PC-9 (cell line): Measurements from ENCODE around the gene TTC24. TPM values are rescaled to one million over a fixed set of nuclear protein-coding genes. Genes with fewer than 3 reads are reported as not detected.

ENCODE experiments used
- BruUV-seq: library from RNA; stranded (reverse); fragments of 400-500 nt; replicated peaks from 2 replicates; lab custom pipeline; 2021; lab: Mats Ljungman, UMichigan
- CTCF ChIA-PET: fragments of 300-600 bp; sonication (Branson Sonifier 250); formaldehyde crosslinking; loops from one replicate; lab custom pipeline; 2022; ENCODE audit warnings: antibody characterized with exemption; lab: Charles Lee
- POLR2A ChIA-PET: fragments of 300-600 bp; sonication (Branson Sonifier 250); formaldehyde crosslinking; loops from one replicate; lab custom pipeline; 2022; ENCODE audit warnings: antibody characterized with exemption; ENCODE audit not compliant: unreplicated experiment; lab: Charles Lee
- DNase-seq, 2 experiments: peaks; one replicate each; pipeline versions ENCODE4 v3.0.0 to v3.0.0-alpha.2; 2015 to 2022; ENCODE audit warnings: mixed read lengths in 1 of 2
- H2AFZ ChIP-seq: fragments of 200-600 bp; sonication (generic); 2 replicates; pipeline ENCODE4 v1.8.1; 2017; ENCODE audit warnings: antibody characterized with exemption
- H3F3A ChIP-seq: fragments of 200-600 bp; sonication (generic); 2 replicates; pipeline ENCODE4 v1.8.1; 2017; ENCODE audit warnings: antibody characterized with exemption, mild to moderate bottlenecking, low read depth; ENCODE audit not compliant: insufficient read depth
- H3K27ac ChIP-seq: fragments of 200-600 bp; sonication (generic); 2 replicates; pipeline ENCODE4 v1.6.1; 2016; ENCODE audit warnings: mixed run types
- H3K27me3 ChIP-seq: fragments of 200-600 bp; sonication (generic); 2 replicates; pipeline ENCODE4 v1.6.1; 2016; ENCODE audit warnings: low read depth, mixed run types; ENCODE audit not compliant: insufficient read depth
- H3K36me3 ChIP-seq: fragments of 200-600 bp; sonication (generic); 2 replicates; pipeline ENCODE4 v1.6.1; 2016; ENCODE audit warnings: low read depth, mixed run types
- H3K4me1 ChIP-seq: fragments of 200-600 bp; sonication (generic); replicated peaks from 2 replicates; pipeline ENCODE4 v1.6.1; 2016; ENCODE audit warnings: mixed run types; ENCODE audit not compliant: insufficient read depth
- H3K4me2 ChIP-seq: fragments of 200-600 bp; sonication (generic); 2 replicates; pipeline ENCODE4 v1.6.1; 2017; ENCODE audit warnings: mixed run types
- H3K4me3 ChIP-seq: fragments of 200-600 bp; sonication (generic); 2 replicates; pipeline ENCODE4 v1.6.1; 2016; ENCODE audit warnings: mixed run types
- H3K79me2 ChIP-seq: fragments of 200-600 bp; sonication (generic); 2 replicates; pipeline ENCODE4 v1.6.1; 2017; ENCODE audit warnings: low read depth, mixed run types
- H3K9me2 ChIP-seq: fragments of 200-600 bp; sonication (generic); 2 replicates; pipeline ENCODE4 v1.8.1; 2017; ENCODE audit warnings: mild to moderate bottlenecking; ENCODE audit not compliant: insufficient read depth
- H3K9me3 ChIP-seq: fragments of 200-600 bp; sonication (generic); 2 replicates; pipeline ENCODE4 v1.8.1; 2016; ENCODE audit warnings: low read depth; ENCODE audit not compliant: insufficient read depth
- H4K20me1 ChIP-seq: fragments of 200-600 bp; sonication (generic); 2 replicates; pipeline ENCODE4 v1.8.1; 2017; ENCODE audit not compliant: insufficient read depth
- CTCF ChIP-seq: fragments of 200-600 bp; sonication (generic); conservative IDR thresholded peaks from 2 replicates; pipeline ENCODE4 v1.6.1; 2017; ENCODE audit warnings: mixed run types, antibody characterized with exemption, mild to moderate bottlenecking, moderate library complexity
- EZH2 ChIP-seq: fragments of 200-600 bp; sonication (generic); IDR thresholded peaks from 2 replicates; pipeline ENCODE4 v1.8.0; 2017; ENCODE audit warnings: antibody characterized with exemption, low read depth
- intact Hi-C: fragments of 100-400 bp; cut with micrococcal nuclease; formaldehyde crosslinking; loops from one replicate; pipeline ENCODE4 v1.10.0; 2022; ENCODE audit not compliant: unreplicated experiment
- total RNA-seq: library from RNA; stranded (reverse); gene quantifications from 2 replicates; pipeline ENCODE4 v1.2.3, GENCODE V29; 2021

TTC24 gene
- total RNA-seq, 1 experiment from 2014 or later, result not detected

GRCh38 chr1:156591432-156592157 is 12.1 kb downstream of the TTC24 start, which contains the start of gene NAXE:
Gene NAXE, plus strand, starts transcription at chr1:156591776. Its CDS starts 29 bp downstream, at chr1:156591805.
- Histone ChIP-seq H3K36me3 (peaks cover 5% of the 10 kb centered on the region; the same call in 1 of the 2 replicates), H3K27me3 (no peaks in the 10 kb centered on the region), H3K4me3 (peak within 1 kb of the TSS; percentile 76), H3K9me2 (no peaks in the 10 kb centered on the region), H4K20me1 (no peaks in the 10 kb centered on the region), H3K27ac (peak within 1 kb of the TSS; percentile 49), H3K9me3 (no peaks in the 10 kb centered on the region), H2AFZ (peak within 1 kb of the TSS; percentile 92), H3K4me1 (peaks cover 8% of the 10 kb centered on the region), H3F3A (peaks cover 39% of the 10 kb centered on the region; the same call in 1 of the 2 replicates), H3K79me2 (peaks cover 11% of the 10 kb centered on the region), H3K4me2 (peak within 1 kb of the TSS; percentile 78)
- BruUV-seq, result no TSS peak
- intact Hi-C loops, result no loop called here
- peak in 1 of 2 experiments; percentile 80 for DNase-seq
- TF ChIP-seq CTCF, result no peak
- no peak for TF ChIP-seq EZH2
- POLR2A ChIA-PET, result interaction anchor here (0.5 to 1.0 kb wide), 6 partner anchors 9 to 543 kb away, joined by 3 to 7 read pairs (median 4); partner anchors contain the start of gene MEF2D
- CTCF ChIA-PET, result interaction anchor here (0.8 kb wide), 1 partner anchor 9 kb away, joined by 3 read pairs; no protein-coding TSS in a partner anchor

- Histone ChIP-seq H3K4me1 (peaks cover 8% of the 10 kb centered on the region), H3K27me3 (no peaks in the 10 kb centered on the region), H3K36me3 (peaks cover 11% of the 10 kb centered on the region), H3K27ac (peak overlapping the region; percentile 23), H3F3A (peaks cover 45% of the 10 kb centered on the region; the same call in 1 of the 2 replicates), H3K9me3 (no peaks in the 10 kb centered on the region), H3K4me2 (peak overlapping the region; percentile 78), H3K9me2 (no peaks in the 10 kb centered on the region), H4K20me1 (no peaks in the 10 kb centered on the region), H3K4me3 (peak overlapping the region; percentile 76), H3K79me2 (peaks cover 11% of the 10 kb centered on the region), H2AFZ (peak overlapping the region; percentile 92)
- intact Hi-C loops, result no loop called here
- TF ChIP-seq CTCF (no peak), EZH2 (no peak)
- no TSS peak for BruUV-seq
- no peak for DNase-seq
- ChIA-PET POLR2A (interaction anchor here (0.5 to 0.6 kb wide), 3 partner anchors 63 to 262 kb away, joined by 4 read pairs; no protein-coding TSS in a partner anchor), CTCF (interaction anchor here (0.7 kb wide), 1 partner anchor 16 kb away, joined by 3 read pairs; no protein-coding TSS in a partner anchor)
Observed at GRCh38 chr1:156592158-156592909, 12.8 kb downstream of the TTC24 start.
